ENCODE results near the gene PDZRN3. TPM values are rescaled to one million over a fixed set of nuclear protein-coding genes. Genes with fewer than 3 reads are reported as not detected.

PDZRN3 gene
- total RNA-seq, 1 experiment from 2014 or later: 0.24 TPM

- no TSS peak for BruUV-seq (replicated peaks)
- ChIA-PET POLR2A (ENCODE audit: low non-redundant PET) (no interaction called here), CTCF (no interaction called here)
- no peaks in the 10 kb centered on the region for H3K36me3 ChIP-seq (ENCODE audit: insufficient read depth, low read length, poor library complexity, severe bottlenecking)
- H3K27ac ChIP-seq (ENCODE audit: low read depth, low read length, poor library complexity, severe bottlenecking): no peak overlapping the region
- TF ChIP-seq, protein P1, sequence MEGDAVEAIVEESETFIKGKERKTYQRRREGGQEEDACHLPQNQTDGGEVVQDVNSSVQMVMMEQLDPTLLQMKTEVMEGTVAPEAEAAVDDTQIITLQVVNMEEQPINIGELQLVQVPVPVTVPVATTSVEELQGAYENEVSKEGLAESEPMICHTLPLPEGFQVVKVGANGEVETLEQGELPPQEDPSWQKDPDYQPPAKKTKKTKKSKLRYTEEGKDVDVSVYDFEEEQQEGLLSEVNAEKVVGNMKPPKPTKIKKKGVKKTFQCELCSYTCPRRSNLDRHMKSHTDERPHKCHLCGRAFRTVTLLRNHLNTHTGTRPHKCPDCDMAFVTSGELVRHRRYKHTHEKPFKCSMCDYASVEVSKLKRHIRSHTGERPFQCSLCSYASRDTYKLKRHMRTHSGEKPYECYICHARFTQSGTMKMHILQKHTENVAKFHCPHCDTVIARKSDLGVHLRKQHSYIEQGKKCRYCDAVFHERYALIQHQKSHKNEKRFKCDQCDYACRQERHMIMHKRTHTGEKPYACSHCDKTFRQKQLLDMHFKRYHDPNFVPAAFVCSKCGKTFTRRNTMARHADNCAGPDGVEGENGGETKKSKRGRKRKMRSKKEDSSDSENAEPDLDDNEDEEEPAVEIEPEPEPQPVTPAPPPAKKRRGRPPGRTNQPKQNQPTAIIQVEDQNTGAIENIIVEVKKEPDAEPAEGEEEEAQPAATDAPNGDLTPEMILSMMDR (conservative IDR thresholded peaks at IDR 0.05; ENCODE audit: low read depth, low read length): no peak
- no peak overlapping the region for H3K4me3 ChIP-seq (ENCODE audit: low read depth, low read length, poor library complexity, severe bottlenecking)
- H3K4me1 ChIP-seq (ENCODE audit: insufficient read depth, low read length, poor library complexity, severe bottlenecking): no peaks in the 10 kb centered on the region
- H3K9me3 ChIP-seq (ENCODE audit: low read depth, low read length, poor library complexity, severe bottlenecking): no peaks in the 10 kb centered on the region
- intact Hi-C loops (cut with micrococcal nuclease; ENCODE audit: unreplicated experiment): no loop called here
- DNase-seq (ENCODE audit: low spot score): no peak
- no peaks in the 10 kb centered on the region for H3K27me3 ChIP-seq (replicated peaks; ENCODE audit: insufficient read depth, low read depth, low read length, poor library complexity)
Observed at GRCh38 chr3:73349657-73350056, 275.1 kb downstream of the PDZRN3 start.

DNA sequence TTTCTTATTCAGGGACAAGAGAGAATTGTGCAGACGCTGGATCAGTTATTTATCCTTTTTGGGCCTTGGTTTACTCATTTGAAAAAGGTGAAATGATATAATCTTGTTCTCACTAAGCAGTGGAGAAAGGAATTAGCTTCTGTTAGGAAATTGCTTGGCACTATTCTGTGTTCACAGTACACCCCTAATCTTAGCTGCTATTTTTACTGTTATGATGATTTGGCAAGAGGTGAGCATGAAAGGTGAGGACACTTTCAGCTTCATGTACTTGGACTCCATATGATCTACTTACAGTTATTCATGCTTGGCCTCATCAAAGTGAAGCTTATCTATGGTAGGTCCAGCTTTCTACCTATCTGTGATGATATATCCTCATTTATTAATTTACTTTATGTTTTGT lies 282.7 kb downstream of the PDZRN3 start:
- TF ChIP-seq, protein P1 (conservative IDR thresholded peaks at IDR 0.05; ENCODE audit: low read depth, low read length): no peak
- BruUV-seq (replicated peaks): no TSS peak
- Histone ChIP-seq H3K4me3 (ENCODE audit: low read depth, low read length, poor library complexity, severe bottlenecking) (no peak overlapping the region), H3K9me3 (ENCODE audit: low read depth, low read length, poor library complexity, severe bottlenecking) (no peaks in the 10 kb centered on the region), H3K27ac (ENCODE audit: low read depth, low read length, poor library complexity, severe bottlenecking) (no peak overlapping the region), H3K27me3 (replicated peaks; ENCODE audit: insufficient read depth, low read depth, low read length, poor library complexity) (no peaks in the 10 kb centered on the region), H3K36me3 (ENCODE audit: insufficient read depth, low read length, poor library complexity, severe bottlenecking) (no peaks in the 10 kb centered on the region), H3K4me1 (ENCODE audit: insufficient read depth, low read length, poor library complexity, severe bottlenecking) (no peaks in the 10 kb centered on the region)
- ChIA-PET POLR2A (ENCODE audit: low non-redundant PET) (no interaction called here), CTCF (no interaction called here)
- intact Hi-C loops (cut with micrococcal nuclease; ENCODE audit: unreplicated experiment): no loop called here
- no peak for DNase-seq (ENCODE audit: low spot score)

GRCh38 chr3:73341272-73341935 lies 283.3 kb downstream of the PDZRN3 start:
- Histone ChIP-seq H3K27me3 (replicated peaks; ENCODE audit: insufficient read depth, low read depth, low read length, poor library complexity) (no peaks in the 10 kb centered on the region), H3K4me3 (ENCODE audit: low read depth, low read length, poor library complexity, severe bottlenecking) (no peak overlapping the region), H3K9me3 (ENCODE audit: low read depth, low read length, poor library complexity, severe bottlenecking) (no peaks in the 10 kb centered on the region), H3K27ac (ENCODE audit: low read depth, low read length, poor library complexity, severe bottlenecking) (no peak overlapping the region), H3K4me1 (ENCODE audit: insufficient read depth, low read length, poor library complexity, severe bottlenecking) (no peaks in the 10 kb centered on the region), H3K36me3 (ENCODE audit: insufficient read depth, low read length, poor library complexity, severe bottlenecking) (no peaks in the 10 kb centered on the region)
- ChIA-PET POLR2A (ENCODE audit: low non-redundant PET) (no interaction called here), CTCF (no interaction called here)
- TF ChIP-seq EZH2 (IDR thresholded peaks at IDR 0.05; ENCODE audit: borderline replicate concordance, low read depth, low read length, poor library complexity, severe bottlenecking): no peak
- TF ChIP-seq, protein P1 (conservative IDR thresholded peaks at IDR 0.05; ENCODE audit: low read depth, low read length): no peak
- no TSS peak for BruUV-seq (replicated peaks)
- DNase-seq (ENCODE audit: low spot score): no peak
- intact Hi-C loops (cut with micrococcal nuclease; ENCODE audit: unreplicated experiment): no loop called here

Data from A673 (cell line).